ENCODE measurements around the gene NPAS3.

GRCh38 chr14:33450416-33450815, 511.7 kb downstream of the NPAS3 start:
- TF ChIP-seq CTCF (IDR thresholded peaks at IDR 0.05), result no peak
- no peak for TF ChIP-seq POLR2A (IDR thresholded peaks at IDR 0.05)
